Natural killer cell (primary cell): Measurements from ENCODE around the gene ARID4B. TPM values are rescaled to one million over a fixed set of nuclear protein-coding genes. Genes with fewer than 3 reads are reported as not detected.

Experiments
- ATAC-seq, 3 donors: fragments of 150-1000 bp in 2 of 3; fragments of 200-7000 bp in 1 of 3; cut with Tn5 transposase; 1 replicate in 1 of 3; 2 replicates in 2 of 3; pipeline ENCODE4 v1.10.0; 2021; ENCODE audit warnings: mild to moderate bottlenecking in 2 of 3, moderate library complexity in 2 of 3
- DNase-seq, 2 donors: peaks; one replicate each; pipeline versions ENCODE4 v3.0.0 to v3.0.0-alpha.2; 2013 to 2021; ENCODE audit warnings: mixed read lengths in 1 of 2
- H3K27ac ChIP-seq: one replicate; pipeline ENCODE4 v1.5.1; 2013; ENCODE audit warnings: mild to moderate bottlenecking, low read length
- H3K27me3 ChIP-seq: one replicate; pipeline ENCODE4 v1.6.1; 2013; ENCODE audit warnings: low read length; ENCODE audit not compliant: control insufficient read depth, insufficient read depth
- H3K36me3 ChIP-seq: one replicate; pipeline ENCODE4 v1.6.1; 2013; ENCODE audit warnings: low read length; ENCODE audit not compliant: control insufficient read depth, insufficient read depth
- H3K4me1 ChIP-seq: one replicate; pipeline ENCODE4 v1.6.1; 2013; ENCODE audit warnings: low read length; ENCODE audit not compliant: control insufficient read depth, insufficient read depth
- H3K4me3 ChIP-seq: one replicate; pipeline ENCODE4 v1.5.1; 2013; ENCODE audit warnings: low read length
- H3K9me3 ChIP-seq: one replicate; pipeline ENCODE4 v1.6.1; 2013; ENCODE audit warnings: low read length; ENCODE audit not compliant: control insufficient read depth, insufficient read depth
- H3K27ac Mint-ChIP-seq, 2 donors: one replicate each; pipeline ENCODE4 v1.8.0; 2022; ENCODE audit warnings: mild to moderate bottlenecking in 2 of 2, mixed read lengths in 2 of 2, moderate library complexity in 1 of 2
- H3K27me3 Mint-ChIP-seq, 2 donors: one replicate each; pipeline ENCODE4 v1.8.0; 2022; ENCODE audit warnings: low read depth in 2 of 2, mixed read lengths in 2 of 2
- H3K36me3 Mint-ChIP-seq: one replicate; pipeline ENCODE4 v1.8.0; 2022; ENCODE audit warnings: mixed read lengths
- H3K4me1 Mint-ChIP-seq, 2 donors: one replicate each; pipeline ENCODE4 v1.8.0; 2022; ENCODE audit warnings: mixed read lengths in 2 of 2
- H3K4me3 Mint-ChIP-seq: one replicate; pipeline ENCODE4 v1.8.0; 2022; ENCODE audit warnings: mild to moderate bottlenecking, moderate library complexity, mixed read lengths
- H3K9me3 Mint-ChIP-seq, 2 donors: one replicate each; pipeline ENCODE4 v1.8.0; 2022; ENCODE audit warnings: mixed read lengths in 2 of 2
- WGBS: methylation state at CpG from one replicate; pipeline ENCODE4 v1.1.7; 2013; ENCODE audit warnings: missing lambda C conversion rate; ENCODE audit not compliant: insufficient coverage; 5-methylcytosine and 5-hydroxymethylcytosine counted together
- intact Hi-C: fragments of 100-400 bp; cut with micrococcal nuclease; formaldehyde crosslinking; loops from one replicate; pipeline ENCODE4 v1.14.2; 2022
- total RNA-seq, 4 donors: library from RNA; stranded (reverse); fragments of 120-200 nt in 1 of 4; gene quantifications; one replicate each; pipeline versions ENCODE4 v1.2.3 to v1.2.4, GENCODE V29; 2013 to 2022
- TF ChIP-seq, protein P1 (sequence below): fragments of 200-600 bp; IDR thresholded peaks from one replicate; pipeline ENCODE4 v1.8.0; 2022; ENCODE audit warnings: antibody characterized with exemption

The ARID4B gene
- total RNA-seq, 3 donors from 2014 or later (not counting 1 experiment from before 2014, with no cell fraction given): 161 to 189 (median 178) TPM

DNA sequence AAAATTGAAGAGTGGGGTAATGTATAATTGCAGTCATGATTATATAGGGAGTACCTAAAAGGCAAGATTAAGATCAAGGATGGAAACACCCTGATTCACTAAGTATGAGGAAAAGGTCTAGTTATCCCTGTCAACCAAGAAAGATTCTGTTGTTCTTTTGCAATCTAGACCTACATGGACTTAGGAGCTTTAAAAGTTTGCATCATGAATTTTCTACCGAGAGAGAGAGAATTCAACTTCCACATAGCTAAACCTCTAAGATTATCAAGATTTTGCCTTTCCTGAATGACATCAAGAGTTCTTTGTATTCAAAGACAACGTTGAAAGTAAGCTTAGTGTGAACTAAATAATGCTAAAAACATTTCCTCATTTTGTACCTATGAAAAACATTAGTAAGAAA, 88.1 kb downstream of the ARID4B start:
- DNase-seq (no peak), ATAC-seq (no peak)
- WGBS: no CpG with 5 or more reads among the region's 2 CpGs
- H3K9me3 Mint-ChIP-seq: no peaks in the 10 kb centered on the region
- H3K27me3 ChIP-seq: no peaks in the 10 kb centered on the region
- TF ChIP-seq, protein P1, sequence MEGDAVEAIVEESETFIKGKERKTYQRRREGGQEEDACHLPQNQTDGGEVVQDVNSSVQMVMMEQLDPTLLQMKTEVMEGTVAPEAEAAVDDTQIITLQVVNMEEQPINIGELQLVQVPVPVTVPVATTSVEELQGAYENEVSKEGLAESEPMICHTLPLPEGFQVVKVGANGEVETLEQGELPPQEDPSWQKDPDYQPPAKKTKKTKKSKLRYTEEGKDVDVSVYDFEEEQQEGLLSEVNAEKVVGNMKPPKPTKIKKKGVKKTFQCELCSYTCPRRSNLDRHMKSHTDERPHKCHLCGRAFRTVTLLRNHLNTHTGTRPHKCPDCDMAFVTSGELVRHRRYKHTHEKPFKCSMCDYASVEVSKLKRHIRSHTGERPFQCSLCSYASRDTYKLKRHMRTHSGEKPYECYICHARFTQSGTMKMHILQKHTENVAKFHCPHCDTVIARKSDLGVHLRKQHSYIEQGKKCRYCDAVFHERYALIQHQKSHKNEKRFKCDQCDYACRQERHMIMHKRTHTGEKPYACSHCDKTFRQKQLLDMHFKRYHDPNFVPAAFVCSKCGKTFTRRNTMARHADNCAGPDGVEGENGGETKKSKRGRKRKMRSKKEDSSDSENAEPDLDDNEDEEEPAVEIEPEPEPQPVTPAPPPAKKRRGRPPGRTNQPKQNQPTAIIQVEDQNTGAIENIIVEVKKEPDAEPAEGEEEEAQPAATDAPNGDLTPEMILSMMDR: no peak
- peak overlapping the region; percentile 63 to 67 for H3K27ac Mint-ChIP-seq
- no peaks in the 10 kb centered on the region for H3K9me3 ChIP-seq
- peaks cover 26 to 28% of the 10 kb centered on the region in 2 donors for H3K4me1 Mint-ChIP-seq
- no peaks in the 10 kb centered on the region for H3K4me1 ChIP-seq
- intact Hi-C loops: no loop called here
- no peak overlapping the region for H3K4me3 Mint-ChIP-seq
- no peak overlapping the region for H3K27ac ChIP-seq
- H3K4me3 ChIP-seq: no peak overlapping the region
- H3K36me3 Mint-ChIP-seq: peaks cover 7% of the 10 kb centered on the region
- H3K36me3 ChIP-seq: peaks cover 47% of the 10 kb centered on the region
- H3K27me3 Mint-ChIP-seq: no peaks in the 10 kb centered on the region

DNA sequence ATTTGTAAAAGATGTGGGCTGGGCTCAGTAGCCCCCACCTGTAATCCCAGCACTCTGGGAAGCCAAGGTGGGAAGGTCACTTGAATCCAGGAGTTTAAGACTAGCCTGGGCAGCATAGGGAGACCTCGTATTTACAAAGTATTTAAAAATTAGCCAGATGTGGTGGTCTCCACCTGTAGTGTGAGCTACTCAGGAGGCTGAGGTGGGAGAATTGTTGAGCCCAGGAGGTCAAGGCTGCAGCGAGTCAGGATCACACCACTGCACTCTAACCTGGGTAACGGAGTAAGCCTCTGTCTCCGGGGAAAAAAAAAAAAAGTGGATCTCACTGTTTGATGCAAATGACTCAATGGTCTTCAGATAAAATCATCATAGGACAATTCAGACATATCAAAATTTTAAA, 89.4 kb downstream of the ARID4B start:
- peaks cover 15 to 21% of the 10 kb centered on the region in 2 donors for H3K4me1 Mint-ChIP-seq
- H3K4me3 Mint-ChIP-seq: no peak overlapping the region
- ATAC-seq: no peak
- TF ChIP-seq, protein P1: no peak
- Histone ChIP-seq H3K36me3 (peaks cover 47% of the 10 kb centered on the region), H3K4me3 (no peak overlapping the region), H3K9me3 (no peaks in the 10 kb centered on the region), H3K27ac (no peak overlapping the region), H3K4me1 (no peaks in the 10 kb centered on the region), H3K27me3 (no peaks in the 10 kb centered on the region)
- no peaks in the 10 kb centered on the region for H3K9me3 Mint-ChIP-seq
- intact Hi-C loops: no loop called here
- peaks cover 7% of the 10 kb centered on the region for H3K36me3 Mint-ChIP-seq
- 98% methylated on average over 4 of the region's 4 CpGs for WGBS
- no peaks in the 10 kb centered on the region for H3K27me3 Mint-ChIP-seq
- no peak for DNase-seq
- no peak overlapping the region for H3K27ac Mint-ChIP-seq

DNA sequence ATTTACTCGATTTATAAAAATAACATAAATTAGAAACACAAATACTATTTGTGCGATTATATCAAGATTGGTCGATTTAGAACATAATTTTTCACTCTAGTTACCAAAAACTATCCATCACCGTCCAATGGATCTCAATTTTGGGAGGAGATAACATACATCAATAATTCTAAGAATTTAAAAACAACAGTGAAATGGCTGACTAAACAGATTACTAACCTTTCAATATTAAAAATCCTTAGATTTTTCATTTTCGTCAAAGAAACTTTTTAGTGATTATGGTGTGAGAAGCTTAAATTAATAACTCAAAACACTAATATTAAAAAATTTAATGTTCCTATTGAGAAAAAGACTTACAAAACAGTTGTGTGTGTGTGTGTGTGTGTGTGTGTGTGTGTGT, 91.9 kb downstream of the ARID4B start:
- Histone ChIP-seq H3K4me1 (no peaks in the 10 kb centered on the region), H3K36me3 (peaks cover 42% of the 10 kb centered on the region), H3K27ac (no peak overlapping the region), H3K4me3 (no peak overlapping the region), H3K9me3 (no peaks in the 10 kb centered on the region), H3K27me3 (no peaks in the 10 kb centered on the region)
- intact Hi-C loops: no loop called here
- no peak for DNase-seq
- TF ChIP-seq, protein P1: no peak
- Mint-ChIP-seq H3K27ac (no peak overlapping the region), H3K27me3 (no peaks in the 10 kb centered on the region), H3K36me3 (peaks cover 7% of the 10 kb centered on the region), H3K4me1 (peaks cover 15 to 20% of the 10 kb centered on the region in 2 donors), H3K4me3 (no peak overlapping the region), H3K9me3 (no peaks in the 10 kb centered on the region)
- 100% methylated on average over 2 of the region's 5 CpGs for WGBS
- no peak for ATAC-seq

DNA sequence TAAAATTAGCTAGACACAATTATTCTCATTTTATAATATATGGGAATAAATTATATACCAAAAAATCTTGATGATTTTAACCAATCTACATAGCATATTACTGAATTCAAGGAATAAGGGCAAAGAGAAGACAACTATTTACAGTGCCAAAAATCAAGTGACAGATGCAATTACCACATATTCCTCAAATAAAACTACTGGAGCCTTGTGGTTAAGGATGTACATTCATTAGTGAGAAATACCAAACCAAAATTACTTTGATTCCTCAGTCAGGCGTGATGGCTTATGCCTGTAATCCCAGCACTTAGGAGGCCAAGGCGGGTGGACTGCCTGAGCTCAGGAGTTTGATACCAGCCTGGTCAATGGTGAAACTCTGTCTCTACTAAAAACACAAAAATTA, 98.1 kb downstream of the ARID4B start:
- no peaks in the 10 kb centered on the region for H3K27me3 Mint-ChIP-seq
- H3K4me3 ChIP-seq: no peak overlapping the region
- intact Hi-C loops: no loop called here
- 96% methylated on average over 2 of the region's 2 CpGs for WGBS
- H3K4me1 ChIP-seq: no peaks in the 10 kb centered on the region
- H3K4me1 Mint-ChIP-seq: peaks cover 0 to 10% of the 10 kb centered on the region in 2 donors
- no peak overlapping the region for H3K27ac ChIP-seq
- H3K27ac Mint-ChIP-seq: peak overlapping the region in 1 of 2 donors; percentile 67
- TF ChIP-seq, protein P1: no peak
- DNase-seq (no peak), ATAC-seq (no peak)
- H3K9me3 ChIP-seq: no peaks in the 10 kb centered on the region
- peaks cover 34% of the 10 kb centered on the region for H3K36me3 ChIP-seq
- no peaks in the 10 kb centered on the region for H3K27me3 ChIP-seq
- H3K36me3 Mint-ChIP-seq: peaks cover 7% of the 10 kb centered on the region
- no peak overlapping the region for H3K4me3 Mint-ChIP-seq
- H3K9me3 Mint-ChIP-seq: no peaks in the 10 kb centered on the region
